GM18867 (cell line): ENCODE measurements around the gene ABHD14A.
A peak's percentile ranks its signal among the peaks of the same experiment; 100 is the strongest.

Source experiments
- ATAC-seq: cut with Tn5 transposase; IDR thresholded peaks from one replicate; pipeline ENCODE4 v1.9.1; 2021; ENCODE audit warnings: mild to moderate bottlenecking, moderate library complexity; ENCODE audit not compliant: unreplicated experiment

Gene ABHD14A

GRCh38 chr3:51940648-51941462 is 34.0 kb upstream of the ABHD14A start:
- no peak for ATAC-seq

GRCh38 chr3:51941463-51941797 is 33.4 kb upstream of the ABHD14A start:
- no peak for ATAC-seq

GRCh38 chr3:51941798-51942602 is 32.9 kb upstream of the ABHD14A start, which contains the start of the genes PARP3 and RRP9:
TSS of gene PARP3 (plus strand) at chr3:51942363. CDS start at chr3:51943356, 993 bp downstream.
TSS of gene RRP9 (minus strand) at chr3:51941904. CDS start at chr3:51941867, 37 bp downstream.
- peak; percentile 89 for ATAC-seq

- ATAC-seq, result peak; percentile 37
Observed at GRCh38 chr3:51942603-51943450, 32.0 kb upstream of the ABHD14A start.

- no peak for ATAC-seq
Observed at GRCh38 chr3:51943451-51944391, 31.1 kb upstream of the ABHD14A start.

- ATAC-seq, result no peak
Observed at GRCh38 chr3:51944451-51945021, 30.3 kb upstream of the ABHD14A start.

- no peak for ATAC-seq
Observed at GRCh38 chr3:51945031-51945840, 29.6 kb upstream of the ABHD14A start.

GRCh38 chr3:51945926-51946705 is 28.7 kb upstream of the ABHD14A start:
- no peak for ATAC-seq

- no peak for ATAC-seq
Observed at GRCh38 chr3:51946796-51947195, 28.1 kb upstream of the ABHD14A start.

- no peak for ATAC-seq
Observed at GRCh38 chr3:51947215-51947900, 27.5 kb upstream of the ABHD14A start.

- ATAC-seq, result no peak
Observed at GRCh38 chr3:51948016-51948580, 26.8 kb upstream of the ABHD14A start.

- ATAC-seq, result no peak
Observed at GRCh38 chr3:51949121-51949520, 25.7 kb upstream of the ABHD14A start.

GRCh38 chr3:51950899-51951298 is 24.0 kb upstream of the ABHD14A start:
- ATAC-seq, result no peak

- no peak for ATAC-seq
Observed at GRCh38 chr3:51953445-51953844, 21.4 kb upstream of the ABHD14A start.

- ATAC-seq, result no peak
Observed at GRCh38 chr3:51954105-51954504, 20.8 kb upstream of the ABHD14A start.

- ATAC-seq, result no peak
Observed at GRCh38 chr3:51954713-51955112, 20.2 kb upstream of the ABHD14A start.
